Stimulated activated CD8-positive, alpha-beta memory T cell treated with anti-CD3 and anti-CD28 coated beads, Interleukin-7, amount 100 ng/mL, for 48 hours (primary cell): ENCODE measurements around the gene PCSK5.
"Not testable (repeated sequence)": the region's sequence is repeated elsewhere in the genome, so short reads cannot be mapped to it uniquely, and the experiment has no call there.

ENCODE experiments used
- DNase-seq, 2 donors: peaks; one replicate each; pipeline ENCODE4 v3.0.0-alpha.2; 2020; ENCODE audit warnings: low read depth in 1 of 2; ENCODE audit errors: extremely low read depth in 1 of 2

The PCSK5 gene

DNA sequence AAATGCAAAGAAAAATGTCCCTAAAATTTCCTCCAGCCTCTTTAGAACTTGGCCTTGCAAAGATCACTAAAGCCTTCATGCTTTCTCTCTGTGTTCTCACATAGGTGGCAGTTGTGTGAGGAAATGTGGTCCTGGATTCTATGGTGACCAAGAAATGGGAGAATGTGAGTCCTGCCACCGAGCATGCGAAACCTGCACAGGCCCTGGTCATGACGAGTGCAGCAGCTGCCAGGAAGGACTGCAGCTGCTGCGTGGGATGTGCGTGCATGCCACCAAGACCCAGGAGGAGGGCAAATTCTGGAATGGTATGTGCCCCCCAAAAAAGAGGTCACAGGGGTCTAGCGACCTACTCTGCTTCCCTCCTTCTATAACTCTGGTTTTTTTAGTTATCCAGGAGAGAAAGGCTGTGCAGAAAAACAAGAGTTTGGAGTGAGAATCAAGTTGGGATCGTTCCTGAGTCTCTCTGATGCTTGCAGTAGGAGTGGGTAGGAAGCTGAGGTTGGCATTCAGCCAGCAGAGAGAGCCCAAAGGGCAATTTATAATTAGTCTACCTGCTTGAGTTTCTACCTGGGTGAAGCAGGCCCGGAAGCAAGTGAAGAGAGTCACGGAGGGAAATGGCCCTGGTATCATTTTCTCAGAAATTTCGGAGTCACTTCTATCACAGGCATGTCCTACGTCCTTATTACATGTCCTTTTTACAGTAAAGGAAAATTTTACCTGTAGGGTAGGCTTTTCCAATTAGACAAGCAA is 406.3 kb downstream of the PCSK5 start:
- DNase-seq: no peak

DNA sequence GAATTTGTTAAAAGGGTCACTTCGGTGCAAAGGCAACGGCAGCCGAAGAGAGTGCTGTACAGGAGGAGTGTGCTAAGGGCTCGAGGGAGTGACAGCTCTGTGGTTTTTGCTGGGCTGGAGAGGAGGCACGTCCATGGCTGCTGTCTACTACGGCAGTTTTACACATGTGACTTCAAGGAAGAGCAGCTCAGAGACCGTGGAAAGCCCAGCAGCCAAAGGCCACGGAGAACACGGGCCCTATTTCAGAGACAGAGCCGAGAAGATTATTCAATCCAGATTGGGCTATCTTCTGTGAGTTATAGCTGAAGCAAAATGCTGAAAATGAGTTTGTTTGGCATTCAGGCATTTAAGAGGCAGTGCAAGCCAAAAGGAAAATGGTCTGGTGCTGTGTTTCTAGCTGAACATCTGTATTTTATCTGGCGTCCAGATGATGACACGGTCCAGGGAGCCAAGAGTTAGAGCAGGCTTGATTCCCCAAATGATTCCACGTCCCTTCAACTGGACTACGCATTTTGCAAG is 407.3 kb downstream of the PCSK5 start:
- no peak for DNase-seq

- DNase-seq: no peak
Observed at GRCh38 chr9:76298521-76299144, 408.2 kb downstream of the PCSK5 start.

DNA sequence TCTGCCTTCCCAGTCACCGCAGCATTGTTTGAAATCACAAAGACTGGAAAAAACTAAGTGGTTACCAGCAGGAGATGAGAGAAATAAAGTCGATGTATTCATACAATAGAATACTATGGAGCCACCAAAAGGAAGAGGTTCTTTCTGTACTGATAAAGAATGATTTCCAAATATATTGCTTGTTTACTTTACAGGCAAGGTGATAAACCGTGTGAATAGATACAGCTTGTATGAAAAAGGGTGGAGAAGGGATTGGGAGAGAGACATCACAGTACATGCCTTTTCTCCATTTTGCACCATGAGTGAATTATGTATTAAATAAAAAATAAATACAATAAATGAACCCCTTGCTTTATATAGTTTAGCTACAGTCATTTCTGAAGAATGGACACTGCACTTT is 412.1 kb downstream of the PCSK5 start:
- DNase-seq: no peak

- DNase-seq: no peak
Observed at GRCh38 chr9:76302947-76303550, 412.6 kb downstream of the PCSK5 start.

DNA sequence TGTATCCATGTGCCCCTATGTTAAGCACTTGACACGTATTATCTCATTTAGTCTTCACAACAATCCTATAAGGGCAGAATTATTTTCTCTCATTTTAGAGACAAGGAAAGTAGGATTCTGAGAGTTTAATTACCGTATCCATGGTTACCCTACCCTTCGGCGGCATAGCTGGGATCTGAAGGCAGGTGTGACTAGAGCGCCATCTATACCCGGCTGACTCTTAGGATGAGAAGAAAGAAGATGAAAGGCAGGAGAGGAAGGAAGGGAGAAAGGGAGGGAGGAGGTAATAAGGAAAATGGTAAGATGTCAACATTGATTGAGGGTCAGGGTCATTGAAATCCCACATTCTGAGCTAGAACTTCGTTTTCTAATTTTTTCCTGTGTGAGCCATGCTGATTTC is 416.6 kb downstream of the PCSK5 start:
- DNase-seq: not testable (repeated sequence)

DNA sequence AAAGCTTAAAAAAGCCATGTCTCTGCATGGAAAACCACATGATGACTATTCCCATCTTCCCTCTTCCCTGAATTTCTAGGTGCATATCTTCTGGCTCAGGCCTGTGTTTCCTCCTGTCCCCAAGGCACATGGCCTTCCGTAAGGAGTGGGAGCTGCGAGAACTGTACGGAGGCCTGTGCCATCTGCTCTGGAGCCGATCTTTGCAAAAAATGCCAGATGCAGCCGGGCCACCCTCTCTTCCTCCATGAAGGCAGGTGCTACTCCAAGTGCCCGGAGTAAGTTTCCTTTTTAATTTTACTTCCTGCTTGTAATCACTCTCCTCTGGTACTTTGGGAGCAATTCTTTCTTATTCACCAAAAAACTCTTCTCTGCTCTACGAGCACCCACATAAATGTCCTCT is 420.1 kb downstream of the PCSK5 start:
- DNase-seq: no peak

DNA sequence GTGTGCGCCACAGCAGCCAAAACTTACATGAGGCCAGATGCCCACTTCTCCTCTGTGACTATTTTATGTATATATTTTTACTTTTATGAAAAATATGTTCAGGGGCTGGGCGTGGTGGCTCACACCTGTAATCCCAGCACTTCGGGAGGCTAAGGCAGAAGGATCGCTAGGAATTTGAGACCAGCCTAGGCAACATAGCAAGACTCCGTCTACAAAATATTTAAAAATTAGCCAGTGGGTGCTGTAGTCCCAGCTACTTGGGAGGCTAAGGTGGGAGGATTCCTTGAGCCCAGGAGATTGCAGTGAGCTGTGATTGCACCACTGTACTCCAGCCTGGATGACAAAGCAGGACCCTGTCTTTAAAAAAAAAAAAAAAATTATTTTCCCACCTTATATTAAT is 420.5 kb downstream of the PCSK5 start:
- DNase-seq: no peak

DNA sequence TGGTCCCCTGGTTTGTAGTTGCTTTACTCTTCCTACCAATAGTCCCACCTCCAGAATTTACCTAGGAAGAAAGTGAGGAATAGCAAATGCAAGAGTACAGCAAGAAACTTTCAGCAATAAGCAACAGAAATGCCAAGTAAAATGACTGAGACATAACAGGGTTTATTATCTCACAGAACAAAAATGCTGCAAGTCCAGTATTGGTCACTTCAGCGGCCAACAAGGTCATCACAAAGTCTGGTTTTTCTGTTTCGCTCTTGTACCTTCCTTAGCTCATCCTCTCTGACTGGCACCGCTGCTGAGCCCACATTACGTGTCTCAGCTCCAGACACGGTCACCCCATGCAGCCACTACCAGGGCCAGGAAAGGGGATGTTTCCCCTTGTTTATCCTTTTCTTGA is 421.1 kb downstream of the PCSK5 start:
- DNase-seq: no peak

DNA sequence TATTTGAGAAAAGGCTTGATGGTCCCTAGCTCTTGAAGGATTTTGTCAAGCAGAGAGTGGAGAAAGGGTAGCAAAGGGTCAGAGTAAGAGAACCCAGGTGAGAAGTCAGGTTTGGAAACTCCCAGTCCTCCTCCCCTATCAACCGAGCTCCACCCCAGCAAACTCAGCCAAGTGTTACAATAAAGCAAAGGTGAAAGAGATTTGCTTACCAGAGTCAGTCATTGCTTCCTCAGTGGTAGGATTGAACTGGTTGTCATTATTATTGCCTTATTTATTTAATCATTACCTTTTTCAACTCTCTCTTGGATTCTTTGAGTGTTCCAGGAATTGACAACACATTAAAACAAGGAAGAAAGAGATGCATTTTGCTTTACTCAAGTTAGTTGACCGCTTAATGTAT is 423.3 kb downstream of the PCSK5 start:
- no peak for DNase-seq

DNA sequence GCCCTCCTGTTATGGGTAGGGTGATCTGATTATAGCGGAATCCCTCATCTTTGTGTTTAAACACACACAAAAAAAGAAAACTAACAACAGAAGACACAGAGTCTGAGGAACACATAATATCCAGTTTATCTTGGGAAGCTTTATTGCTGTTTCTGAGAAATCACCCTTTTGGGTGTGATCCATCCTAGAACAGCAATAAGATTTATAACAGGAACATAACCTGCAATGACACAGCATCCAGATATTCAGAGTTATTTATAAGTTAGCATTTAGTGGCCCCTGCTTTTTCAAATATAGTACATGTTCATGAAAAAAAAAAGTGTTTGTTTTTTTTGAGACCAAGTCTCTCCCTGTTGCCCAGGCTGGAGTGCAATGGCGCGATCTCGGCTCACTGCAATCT is 423.8 kb downstream of the PCSK5 start:
- DNase-seq: no peak

- DNase-seq: no peak
Observed at GRCh38 chr9:76316069-76316468, 425.6 kb downstream of the PCSK5 start.

DNA sequence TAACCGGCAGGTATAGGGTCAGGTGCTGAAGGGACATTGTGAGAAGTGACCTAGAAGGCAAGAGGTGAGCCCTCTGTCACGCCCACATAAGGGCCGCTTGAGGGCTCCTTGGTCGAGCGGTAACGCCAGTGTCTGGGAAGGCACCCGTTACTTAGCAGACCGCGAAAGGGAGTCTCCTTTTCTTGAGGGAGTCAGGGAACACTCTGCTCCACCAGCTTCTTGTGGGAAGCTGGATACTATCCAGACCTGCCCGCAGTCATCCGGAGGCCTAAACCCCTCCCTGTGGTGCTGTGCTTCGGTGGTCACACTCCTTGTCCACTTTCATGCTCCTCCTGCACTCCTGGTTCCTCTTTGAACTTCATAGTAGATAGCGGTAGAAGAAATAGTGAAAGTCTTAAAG is 429.0 kb downstream of the PCSK5 start:
- DNase-seq: not testable (repeated sequence)

- DNase-seq: no peak
Observed at GRCh38 chr9:76321195-76321828, 430.8 kb downstream of the PCSK5 start.

- no peak for DNase-seq
Observed at GRCh38 chr9:76322810-76323209, 432.3 kb downstream of the PCSK5 start.

DNA sequence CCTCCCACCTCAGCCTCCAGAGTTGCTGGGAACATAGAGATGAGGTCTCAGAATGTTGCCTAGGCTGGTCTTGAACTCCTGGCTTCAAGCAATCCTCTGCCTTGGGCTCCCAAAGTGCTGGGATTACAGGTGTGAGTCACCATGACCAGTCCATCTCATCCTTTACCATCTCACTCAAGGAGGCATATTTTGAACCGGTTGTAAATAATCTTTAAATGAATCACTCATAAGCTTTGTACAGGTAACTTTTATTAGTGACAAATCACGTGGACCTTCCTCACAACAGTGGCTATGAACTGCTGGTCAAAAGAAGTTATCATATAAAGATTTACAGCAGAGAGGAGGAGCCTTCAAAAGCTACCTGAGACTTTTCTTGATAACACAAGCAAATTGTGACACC is 433.0 kb downstream of the PCSK5 start:
- DNase-seq: no peak

DNA sequence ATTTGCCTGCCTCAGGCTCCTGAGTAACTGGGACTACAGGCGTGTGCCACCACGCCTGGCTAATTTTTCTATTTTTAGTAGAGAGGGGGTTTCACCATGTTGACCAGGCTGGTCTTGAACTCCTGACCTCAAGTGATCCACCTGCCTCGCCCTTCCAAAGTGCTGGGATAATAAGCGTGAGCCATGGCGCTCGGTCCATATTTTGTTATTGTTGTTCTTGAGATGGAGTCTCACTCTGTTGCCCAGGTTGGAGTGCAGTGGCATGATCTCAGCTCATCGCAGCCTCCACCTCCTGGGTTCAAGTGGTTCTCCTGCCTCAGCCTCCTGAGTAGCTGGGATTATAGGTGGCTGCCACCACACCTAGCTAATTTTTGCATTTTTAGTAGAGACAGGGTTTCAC is 433.6 kb downstream of the PCSK5 start:
- not testable (repeated sequence) for DNase-seq

DNA sequence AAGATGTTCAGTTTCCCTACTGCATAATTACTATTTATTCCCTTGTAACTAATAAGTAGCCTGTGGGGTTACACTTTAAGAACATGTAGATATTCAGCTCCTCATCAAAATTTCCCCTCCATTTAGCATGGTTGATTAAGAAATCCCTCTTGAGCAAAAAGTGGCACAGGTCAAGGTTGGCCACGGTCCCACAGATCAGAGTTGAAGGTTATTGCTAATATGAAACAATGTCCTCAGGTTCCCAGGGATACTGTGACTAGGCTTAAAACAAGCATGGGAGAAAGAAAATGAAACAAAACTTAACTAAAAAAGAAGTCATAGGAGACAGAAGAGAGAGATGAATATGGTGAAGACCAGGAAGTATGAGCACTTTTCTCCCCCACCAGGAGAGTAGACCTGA is 439.6 kb downstream of the PCSK5 start:
- DNase-seq: no peak

- no peak for DNase-seq
Observed at GRCh38 chr9:76333388-76333787, 442.9 kb downstream of the PCSK5 start.

- DNase-seq: no peak
Observed at GRCh38 chr9:76333964-76334363, 443.5 kb downstream of the PCSK5 start.

DNA sequence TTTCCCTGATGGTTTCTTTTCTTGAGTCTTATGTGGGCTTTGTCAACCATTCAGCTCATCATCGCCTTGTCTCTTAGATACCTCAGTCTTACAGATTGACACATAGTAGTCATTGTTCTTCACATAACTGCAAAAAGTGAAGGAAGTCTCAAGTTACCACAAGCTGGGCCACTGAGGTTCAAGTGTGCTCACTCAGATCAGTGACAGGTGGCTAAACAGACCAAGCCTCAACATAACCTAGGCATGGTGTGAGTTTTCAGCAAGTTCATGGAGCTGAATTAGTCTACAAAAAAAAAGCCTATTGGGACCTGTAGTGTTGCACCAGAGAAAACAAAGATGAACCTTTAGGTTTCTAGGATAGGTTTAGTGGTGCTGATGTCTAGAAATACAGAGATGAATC is 445.6 kb downstream of the PCSK5 start:
- no peak for DNase-seq

- DNase-seq: no peak
Observed at GRCh38 chr9:76338418-76338817, 447.9 kb downstream of the PCSK5 start.
